ENCODE measurements around the gene PDZRN3. TPM values are rescaled to one million over a fixed set of nuclear protein-coding genes. Genes with fewer than 3 reads are reported as not detected.

Gene PDZRN3
- polyA plus RNA-seq, 1 of the 3 experiments (the other 2 are of a cell fraction) = 10.3 TPM

DNA sequence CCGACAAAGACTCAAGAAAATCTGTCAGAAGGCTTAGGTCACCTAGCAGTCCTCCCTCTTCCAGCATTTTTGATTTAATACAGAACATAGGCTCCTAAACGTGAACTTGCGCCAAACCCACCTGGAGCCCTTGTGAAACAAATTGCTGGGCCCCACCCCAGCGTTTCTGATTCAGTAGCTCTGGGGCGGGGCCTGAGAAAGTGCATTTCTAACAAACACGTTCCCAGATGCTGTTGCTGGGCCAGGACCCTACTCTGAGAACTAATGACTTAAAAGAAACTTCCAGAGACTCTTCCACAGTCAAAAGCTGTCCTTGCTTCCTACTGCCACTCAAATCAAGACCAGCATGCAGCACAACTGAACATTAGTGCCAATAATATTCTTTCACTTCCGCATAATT, 198.1 kb downstream of the PDZRN3 start:
- no peak for TF ChIP-seq CHD2 (IDR thresholded peaks at IDR 0.05; ENCODE audit: low read length, partially characterized antibody)
- no peak for TF ChIP-seq JUND (IDR thresholded peaks at IDR 0.05)
- TF ChIP-seq RAD21 (IDR thresholded peaks at IDR 0.05; ENCODE audit: low read length) = no peak
- TF ChIP-seq, protein P1, sequence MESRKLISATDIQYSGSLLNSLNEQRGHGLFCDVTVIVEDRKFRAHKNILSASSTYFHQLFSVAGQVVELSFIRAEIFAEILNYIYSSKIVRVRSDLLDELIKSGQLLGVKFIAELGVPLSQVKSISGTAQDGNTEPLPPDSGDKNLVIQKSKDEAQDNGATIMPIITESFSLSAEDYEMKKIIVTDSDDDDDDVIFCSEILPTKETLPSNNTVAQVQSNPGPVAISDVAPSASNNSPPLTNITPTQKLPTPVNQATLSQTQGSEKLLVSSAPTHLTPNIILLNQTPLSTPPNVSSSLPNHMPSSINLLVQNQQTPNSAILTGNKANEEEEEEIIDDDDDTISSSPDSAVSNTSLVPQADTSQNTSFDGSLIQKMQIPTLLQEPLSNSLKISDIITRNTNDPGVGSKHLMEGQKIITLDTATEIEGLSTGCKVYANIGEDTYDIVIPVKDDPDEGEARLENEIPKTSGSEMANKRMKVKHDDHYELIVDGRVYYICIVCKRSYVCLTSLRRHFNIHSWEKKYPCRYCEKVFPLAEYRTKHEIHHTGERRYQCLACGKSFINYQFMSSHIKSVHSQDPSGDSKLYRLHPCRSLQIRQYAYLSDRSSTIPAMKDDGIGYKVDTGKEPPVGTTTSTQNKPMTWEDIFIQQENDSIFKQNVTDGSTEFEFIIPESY (IDR thresholded peaks at IDR 0.05; ENCODE audit: borderline replicate concordance, low read depth) = no peak
- no peak for TF ChIP-seq YY1 (IDR thresholded peaks at IDR 0.05; ENCODE audit: low read depth)
- no peak for TF ChIP-seq ELF1 (IDR thresholded peaks at IDR 0.05)
- TF ChIP-seq TCF12 (IDR thresholded peaks at IDR 0.05) = no peak
- no peak for TF ChIP-seq SIN3A (IDR thresholded peaks at IDR 0.05; ENCODE audit: borderline replicate concordance, low read depth, low read length)
- TF ChIP-seq, protein P2, sequence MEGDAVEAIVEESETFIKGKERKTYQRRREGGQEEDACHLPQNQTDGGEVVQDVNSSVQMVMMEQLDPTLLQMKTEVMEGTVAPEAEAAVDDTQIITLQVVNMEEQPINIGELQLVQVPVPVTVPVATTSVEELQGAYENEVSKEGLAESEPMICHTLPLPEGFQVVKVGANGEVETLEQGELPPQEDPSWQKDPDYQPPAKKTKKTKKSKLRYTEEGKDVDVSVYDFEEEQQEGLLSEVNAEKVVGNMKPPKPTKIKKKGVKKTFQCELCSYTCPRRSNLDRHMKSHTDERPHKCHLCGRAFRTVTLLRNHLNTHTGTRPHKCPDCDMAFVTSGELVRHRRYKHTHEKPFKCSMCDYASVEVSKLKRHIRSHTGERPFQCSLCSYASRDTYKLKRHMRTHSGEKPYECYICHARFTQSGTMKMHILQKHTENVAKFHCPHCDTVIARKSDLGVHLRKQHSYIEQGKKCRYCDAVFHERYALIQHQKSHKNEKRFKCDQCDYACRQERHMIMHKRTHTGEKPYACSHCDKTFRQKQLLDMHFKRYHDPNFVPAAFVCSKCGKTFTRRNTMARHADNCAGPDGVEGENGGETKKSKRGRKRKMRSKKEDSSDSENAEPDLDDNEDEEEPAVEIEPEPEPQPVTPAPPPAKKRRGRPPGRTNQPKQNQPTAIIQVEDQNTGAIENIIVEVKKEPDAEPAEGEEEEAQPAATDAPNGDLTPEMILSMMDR (IDR thresholded peaks at IDR 0.05) = no peak
- no peak for TF ChIP-seq FOXJ3 (CRISPR knock-in tag; IDR thresholded peaks at IDR 0.05)
- TF ChIP-seq POLR2AphosphoS5 (IDR thresholded peaks at IDR 0.05; ENCODE audit: low read depth, low read length) = no peak
- no peak for TF ChIP-seq SMC3 (IDR thresholded peaks at IDR 0.05; ENCODE audit: low read depth, low read length)
- no peak for TF ChIP-seq EP300 (IDR thresholded peaks at IDR 0.05; ENCODE audit: borderline replicate concordance in 1 of 2, low read depth in 1 of 2, low read length in 1 of 2)
- TF ChIP-seq RCOR1 (IDR thresholded peaks at IDR 0.05; ENCODE audit: low read length) = no peak
- TF ChIP-seq FOXM1 (IDR thresholded peaks at IDR 0.05; ENCODE audit: low read depth) = no peak
- TF ChIP-seq, protein P3, sequence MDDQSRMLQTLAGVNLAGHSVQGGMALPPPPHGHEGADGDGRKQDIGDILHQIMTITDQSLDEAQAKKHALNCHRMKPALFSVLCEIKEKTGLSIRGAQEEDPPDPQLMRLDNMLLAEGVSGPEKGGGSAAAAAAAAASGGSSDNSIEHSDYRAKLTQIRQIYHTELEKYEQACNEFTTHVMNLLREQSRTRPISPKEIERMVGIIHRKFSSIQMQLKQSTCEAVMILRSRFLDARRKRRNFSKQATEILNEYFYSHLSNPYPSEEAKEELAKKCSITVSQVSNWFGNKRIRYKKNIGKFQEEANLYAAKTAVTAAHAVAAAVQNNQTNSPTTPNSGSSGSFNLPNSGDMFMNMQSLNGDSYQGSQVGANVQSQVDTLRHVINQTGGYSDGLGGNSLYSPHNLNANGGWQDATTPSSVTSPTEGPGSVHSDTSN (IDR thresholded peaks at IDR 0.05) = no peak
- TF ChIP-seq MEF2A (IDR thresholded peaks at IDR 0.05; ENCODE audit: borderline replicate concordance, low read depth) = no peak
- no peak for TF ChIP-seq TEAD4 (IDR thresholded peaks at IDR 0.05; ENCODE audit: borderline replicate concordance, insufficient read depth)
- Histone ChIP-seq H3K9me2 (no peaks in the 10 kb centered on the region), H3K9ac (no peak overlapping the region), H4K20me1 (ENCODE audit: insufficient read depth) (peaks cover 64% of the 10 kb centered on the region; the same call in 1 of the 2 replicates), H2AFZ (ENCODE audit: low read depth) (no peak overlapping the region), H3K4me2 (no peak overlapping the region), H3K36me3 (replicated peaks in 1 of 2; ENCODE audit: control insufficient read depth in 1 of 2, insufficient read depth in 2 of 2, low read length in 1 of 2) (peaks cover 0 to 8% of the 10 kb centered on the region in 2 experiments), H3K27me3 (ENCODE audit: insufficient read depth) (no peaks in the 10 kb centered on the region), H3K27ac (ENCODE audit: low read depth in 2 of 2, low read length in 1 of 2) (peak overlapping the region in 1 of 2 experiments; percentile 43; a peak in 1 of 4 replicates), H3K9me3 (no peaks in the 10 kb centered on the region), H3K4me1 (ENCODE audit: control insufficient read depth in 1 of 2, insufficient read depth in 2 of 2, low read depth in 1 of 2, low read length in 1 of 2) (peaks cover 0 to 50% of the 10 kb centered on the region in 2 experiments; a peak in 2 of 4 replicates), H3F3A (replicated peaks; ENCODE audit: insufficient read depth) (no peaks in the 10 kb centered on the region), H3K4me3 (ENCODE audit: low read depth in 2 of 2, low read length in 1 of 2) (no peak overlapping the region), H3K79me2 (ENCODE audit: insufficient read depth) (peaks cover 38% of the 10 kb centered on the region)
- no peak for DNase-seq
- ChIA-PET CTCF (interaction anchor here (0.8 to 1.8 kb wide), 3 partner anchors 76 to 235 kb away, joined by 3 to 4 read pairs (median 3); no protein-coding TSS in a partner anchor), POLR2A (no interaction called here)
- WGBS (ENCODE audit: low lambda C conversion rate) = 66% methylated on average over 7 of the region's 7 CpGs

Measured in SK-N-SH (cell line).